Fibroblast of the aortic adventitia (primary cell): ENCODE data around the gene TRIB2. TPM values are rescaled to one million over a fixed set of nuclear protein-coding genes. Genes with fewer than 3 reads are reported as not detected.

Experiments
- DNase-seq: peaks from one replicate; pipeline ENCODE4 v3.0.0-alpha.2; 2010; ENCODE audit warnings: low read depth
- H3K4me3 ChIP-seq: 2 replicates; pipeline ENCODE4 v1.5.1; 2011; ENCODE audit warnings: low read depth, mild to moderate bottlenecking, control low read depth, low read length, moderate library complexity
- total RNA-seq: library from RNA; depleted of rRNA; stranded (reverse); fragments of >200 nt; gene quantifications from 2 replicates; pipeline ENCODE4 v1.2.3, GENCODE V29; 2012; ENCODE audit warnings: low replicate concordance
- TF ChIP-seq, protein P1 (sequence below): IDR thresholded peaks from 2 replicates; pipeline ENCODE4 v1.5.1; 2011; ENCODE audit warnings: mild to moderate bottlenecking, low read length, control low read depth, inconsistent platforms; ENCODE audit not compliant: insufficient read depth

The TRIB2 gene
- total RNA-seq, 1 donor = 39.9 TPM

DNA sequence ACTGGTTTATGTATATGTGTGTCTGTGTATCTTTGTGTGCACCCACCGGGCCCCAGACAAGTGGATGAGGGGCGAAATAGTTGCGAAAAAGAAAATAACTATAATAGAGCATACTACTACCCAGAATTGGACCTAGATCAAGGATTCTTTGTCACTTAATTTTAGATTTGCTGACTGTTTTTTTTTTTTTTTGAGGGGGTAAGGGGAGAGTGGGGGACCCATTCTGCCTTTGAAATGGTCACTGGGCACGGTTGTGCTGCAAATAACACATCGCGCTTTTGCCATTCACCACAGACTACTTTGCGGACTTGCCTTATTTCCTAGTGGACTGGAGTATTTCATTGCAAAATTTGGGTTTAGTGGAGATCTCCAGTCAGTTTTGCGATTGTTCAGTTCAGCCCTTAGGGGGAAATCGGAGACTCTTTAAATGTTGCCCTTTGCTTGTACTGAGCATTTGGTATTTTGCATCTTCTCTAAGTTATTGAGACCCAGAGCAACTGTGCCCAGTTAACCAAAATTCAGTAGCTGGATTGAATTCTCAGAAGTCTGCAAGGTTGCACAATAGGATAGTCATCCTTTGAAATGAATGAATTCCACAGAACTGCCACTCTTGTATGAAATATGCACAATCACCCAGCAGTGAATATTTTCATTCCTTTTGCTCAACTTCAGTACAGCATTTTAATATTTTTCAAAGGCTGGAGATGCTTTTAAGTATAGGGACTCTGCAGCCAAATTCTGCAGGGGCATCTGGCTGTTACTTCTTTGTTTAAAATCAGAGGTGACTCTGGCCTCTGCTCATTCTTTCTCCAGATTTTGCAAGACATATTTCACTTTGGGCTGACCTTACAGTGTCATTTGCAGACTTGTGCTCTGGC lies 2.9 kb downstream of the TRIB2 start:
- peak overlapping the region; percentile 91 for H3K4me3 ChIP-seq
- TF ChIP-seq, protein P1, sequence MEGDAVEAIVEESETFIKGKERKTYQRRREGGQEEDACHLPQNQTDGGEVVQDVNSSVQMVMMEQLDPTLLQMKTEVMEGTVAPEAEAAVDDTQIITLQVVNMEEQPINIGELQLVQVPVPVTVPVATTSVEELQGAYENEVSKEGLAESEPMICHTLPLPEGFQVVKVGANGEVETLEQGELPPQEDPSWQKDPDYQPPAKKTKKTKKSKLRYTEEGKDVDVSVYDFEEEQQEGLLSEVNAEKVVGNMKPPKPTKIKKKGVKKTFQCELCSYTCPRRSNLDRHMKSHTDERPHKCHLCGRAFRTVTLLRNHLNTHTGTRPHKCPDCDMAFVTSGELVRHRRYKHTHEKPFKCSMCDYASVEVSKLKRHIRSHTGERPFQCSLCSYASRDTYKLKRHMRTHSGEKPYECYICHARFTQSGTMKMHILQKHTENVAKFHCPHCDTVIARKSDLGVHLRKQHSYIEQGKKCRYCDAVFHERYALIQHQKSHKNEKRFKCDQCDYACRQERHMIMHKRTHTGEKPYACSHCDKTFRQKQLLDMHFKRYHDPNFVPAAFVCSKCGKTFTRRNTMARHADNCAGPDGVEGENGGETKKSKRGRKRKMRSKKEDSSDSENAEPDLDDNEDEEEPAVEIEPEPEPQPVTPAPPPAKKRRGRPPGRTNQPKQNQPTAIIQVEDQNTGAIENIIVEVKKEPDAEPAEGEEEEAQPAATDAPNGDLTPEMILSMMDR = peak; percentile 10
- peak; percentile 87 for DNase-seq

GRCh38 chr2:12720278-12720620 lies 3.5 kb downstream of the TRIB2 start:
- DNase-seq = no peak
- peak overlapping the region; percentile 91 for H3K4me3 ChIP-seq
- TF ChIP-seq, protein P1 = no peak

DNA sequence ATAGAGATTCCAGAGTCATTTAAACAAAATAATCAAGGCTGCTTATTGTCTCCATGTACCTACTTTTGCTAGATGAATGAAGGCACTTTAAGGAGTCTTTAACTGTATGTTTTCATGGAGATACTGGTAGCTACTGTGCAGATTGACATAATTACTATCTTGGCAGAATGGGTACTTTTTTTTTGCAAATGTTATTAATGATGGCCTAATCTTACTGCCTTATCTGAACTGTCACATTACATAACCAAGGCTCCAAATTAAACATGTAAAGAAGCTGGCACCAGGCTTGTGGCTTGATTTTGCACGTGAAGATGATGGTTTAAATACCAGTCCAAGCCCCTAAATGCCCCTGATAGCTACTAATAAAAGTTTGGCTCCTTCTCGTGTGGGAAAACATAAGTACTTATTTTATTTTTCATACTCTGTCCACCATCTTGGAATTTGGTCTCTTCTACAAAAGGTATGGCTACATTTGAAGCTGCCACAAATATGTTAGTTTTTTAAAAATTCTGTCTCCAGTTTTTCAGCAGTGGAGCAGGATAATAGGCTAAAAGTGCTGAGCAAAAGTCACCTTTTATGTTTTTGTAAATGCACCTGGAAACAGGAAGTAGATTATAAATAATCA lies 4.1 kb downstream of the TRIB2 start:
- no peak for DNase-seq
- TF ChIP-seq, protein P1 = no peak
- H3K4me3 ChIP-seq = peak overlapping the region; percentile 91

- TF ChIP-seq, protein P1 = no peak
- H3K4me3 ChIP-seq = peak overlapping the region; percentile 91
- peak; percentile 92 for DNase-seq
Measured at GRCh38 chr2:12721566-12722446, 5.1 kb downstream of the TRIB2 start.

- DNase-seq = no peak
- TF ChIP-seq, protein P1 = peak; percentile 37
- peak overlapping the region; percentile 91 for H3K4me3 ChIP-seq
Measured at GRCh38 chr2:12722447-12723316, 5.9 kb downstream of the TRIB2 start.
